ENCODE measurements around the gene ARHGAP31.
"Not testable (repeated sequence)": the region's sequence is repeated elsewhere in the genome, so short reads cannot be mapped to it uniquely, and the experiment has no call there.

ARHGAP31 gene

GRCh38 chr3:119293871-119294695 is at the start of gene ARHGAP31:
TSS of gene ARHGAP31 (plus strand) at chr3:119294383. CDS start at chr3:119294905, 522 bp downstream.
- peak; percentile 21 to 78 for DNase-seq

- DNase-seq: no peak
Observed at GRCh38 chr3:119245778-119246177, 48.4 kb upstream of the ARHGAP31 start.

- no peak for DNase-seq
Observed at GRCh38 chr3:119255214-119255613, 39.0 kb upstream of the ARHGAP31 start.

GRCh38 chr3:119257111-119257510 is 37.1 kb upstream of the ARHGAP31 start:
- no peak for DNase-seq

GRCh38 chr3:119257654-119258410 is 36.4 kb upstream of the ARHGAP31 start:
- no peak for DNase-seq

- DNase-seq: no peak
Observed at GRCh38 chr3:119258915-119259314, 35.3 kb upstream of the ARHGAP31 start.

- no peak for DNase-seq
Observed at GRCh38 chr3:119259821-119260220, 34.4 kb upstream of the ARHGAP31 start.

GRCh38 chr3:119261055-119261454 is 33.1 kb upstream of the ARHGAP31 start:
- DNase-seq: no peak

GRCh38 chr3:119270212-119270611 is 24.0 kb upstream of the ARHGAP31 start:
- DNase-seq: not testable (repeated sequence)

- DNase-seq: no peak
Observed at GRCh38 chr3:119276680-119277079, 17.5 kb upstream of the ARHGAP31 start.

GRCh38 chr3:119279101-119279554 is 15.1 kb upstream of the ARHGAP31 start:
- no peak for DNase-seq

GRCh38 chr3:119279584-119280243 is 14.5 kb upstream of the ARHGAP31 start:
- no peak for DNase-seq

- no peak for DNase-seq
Observed at GRCh38 chr3:119288669-119289403, 5.3 kb upstream of the ARHGAP31 start.

- DNase-seq: no peak
Observed at GRCh38 chr3:119289404-119289770, 4.8 kb upstream of the ARHGAP31 start.

GRCh38 chr3:119290613-119291012 is 3.6 kb upstream of the ARHGAP31 start:
- DNase-seq: no peak

GRCh38 chr3:119291062-119291700 is 3.0 kb upstream of the ARHGAP31 start:
- no peak for DNase-seq

- no peak for DNase-seq
Observed at GRCh38 chr3:119292666-119293065, 1.5 kb upstream of the ARHGAP31 start.

GRCh38 chr3:119293105-119293870 is 895 bp upstream of the ARHGAP31 start:
- no peak for DNase-seq

GRCh38 chr3:119294696-119295671 is 801 bp downstream of the ARHGAP31 start:
- DNase-seq: peak in 1 of 2 experiments; percentile 31
